Fibroblast of the aortic adventitia (primary cell): ENCODE measurements around the gene LIMK1. TPM values are rescaled to one million over a fixed set of nuclear protein-coding genes. Genes with fewer than 3 reads are reported as not detected.

Source experiments
- DNase-seq: peaks from one replicate; pipeline ENCODE4 v3.0.0-alpha.2; 2010; ENCODE audit warnings: low read depth
- H3K4me3 ChIP-seq: 2 replicates; pipeline ENCODE4 v1.5.1; 2011; ENCODE audit warnings: low read depth, mild to moderate bottlenecking, control low read depth, low read length, moderate library complexity
- total RNA-seq: library from RNA; depleted of rRNA; stranded (reverse); fragments of >200 nt; gene quantifications from 2 replicates; pipeline ENCODE4 v1.2.3, GENCODE V29; 2012; ENCODE audit warnings: low replicate concordance
- TF ChIP-seq, protein P1 (sequence below): IDR thresholded peaks from 2 replicates; pipeline ENCODE4 v1.5.1; 2011; ENCODE audit warnings: mild to moderate bottlenecking, low read length, control low read depth, inconsistent platforms; ENCODE audit not compliant: insufficient read depth

LIMK1 gene
- total RNA-seq, 1 donor = 48.3 TPM

DNA sequence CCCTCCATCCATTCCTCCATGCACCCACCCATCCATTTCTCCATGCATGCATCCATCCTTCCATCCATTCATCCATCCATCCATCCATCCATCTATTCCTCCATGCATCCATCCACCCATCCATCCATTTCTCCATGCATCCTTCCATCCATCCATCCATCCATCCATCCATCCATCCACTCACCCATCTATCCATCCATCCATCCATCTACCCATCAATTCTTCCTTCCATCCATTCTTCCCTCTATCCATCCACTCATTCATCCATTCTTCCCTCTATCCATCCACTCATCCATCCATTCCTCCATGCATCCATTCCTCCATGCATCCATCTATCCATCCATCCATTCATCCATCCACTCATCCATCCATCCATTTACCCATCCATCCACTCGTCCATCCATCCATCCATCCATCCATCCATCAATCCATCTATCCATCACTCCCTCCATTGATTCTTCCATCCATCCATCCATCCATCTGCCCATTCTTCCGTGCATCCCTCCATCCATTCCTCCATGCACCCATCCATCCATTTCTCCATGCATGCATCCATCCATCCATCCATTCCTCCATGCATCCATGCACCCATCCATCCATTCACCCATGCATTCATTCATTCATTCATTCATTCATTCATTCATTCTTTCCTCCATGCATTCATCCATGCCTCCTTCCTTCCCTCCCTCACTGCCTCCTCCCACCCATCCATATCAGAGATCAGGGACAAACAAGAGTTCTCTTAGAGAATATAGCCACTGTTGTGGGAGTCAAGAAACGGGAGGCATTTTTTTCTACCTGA lies 33.4 kb upstream of the LIMK1 start:
- TF ChIP-seq, protein P1, sequence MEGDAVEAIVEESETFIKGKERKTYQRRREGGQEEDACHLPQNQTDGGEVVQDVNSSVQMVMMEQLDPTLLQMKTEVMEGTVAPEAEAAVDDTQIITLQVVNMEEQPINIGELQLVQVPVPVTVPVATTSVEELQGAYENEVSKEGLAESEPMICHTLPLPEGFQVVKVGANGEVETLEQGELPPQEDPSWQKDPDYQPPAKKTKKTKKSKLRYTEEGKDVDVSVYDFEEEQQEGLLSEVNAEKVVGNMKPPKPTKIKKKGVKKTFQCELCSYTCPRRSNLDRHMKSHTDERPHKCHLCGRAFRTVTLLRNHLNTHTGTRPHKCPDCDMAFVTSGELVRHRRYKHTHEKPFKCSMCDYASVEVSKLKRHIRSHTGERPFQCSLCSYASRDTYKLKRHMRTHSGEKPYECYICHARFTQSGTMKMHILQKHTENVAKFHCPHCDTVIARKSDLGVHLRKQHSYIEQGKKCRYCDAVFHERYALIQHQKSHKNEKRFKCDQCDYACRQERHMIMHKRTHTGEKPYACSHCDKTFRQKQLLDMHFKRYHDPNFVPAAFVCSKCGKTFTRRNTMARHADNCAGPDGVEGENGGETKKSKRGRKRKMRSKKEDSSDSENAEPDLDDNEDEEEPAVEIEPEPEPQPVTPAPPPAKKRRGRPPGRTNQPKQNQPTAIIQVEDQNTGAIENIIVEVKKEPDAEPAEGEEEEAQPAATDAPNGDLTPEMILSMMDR = no peak
- no peak for DNase-seq

DNA sequence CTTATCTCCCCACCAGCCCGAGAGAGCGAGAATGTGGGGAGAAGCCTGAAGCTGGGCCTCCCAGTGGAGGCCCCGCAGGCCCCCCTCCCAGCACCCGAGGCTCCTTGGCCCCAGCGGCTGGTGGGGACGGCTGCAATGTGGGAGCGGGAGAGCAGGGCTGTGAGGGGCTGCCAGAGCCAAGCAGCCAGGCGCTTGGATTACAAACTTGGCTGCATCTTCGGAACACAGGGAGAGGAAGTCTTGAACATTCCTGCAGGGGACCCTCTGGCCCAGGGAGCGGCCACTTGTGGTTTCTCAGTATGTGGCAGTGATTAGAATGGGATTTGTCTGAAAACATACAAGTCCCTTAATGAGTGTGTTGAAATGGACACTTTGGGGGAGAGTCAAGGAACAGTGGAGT lies 32.4 kb upstream of the LIMK1 start:
- H3K4me3 ChIP-seq = no peak overlapping the region
- DNase-seq = no peak
- TF ChIP-seq, protein P1 = no peak

More for the DNA sequence above, 33.4 kb upstream of the LIMK1 start:
- H3K4me3 ChIP-seq = no peak overlapping the region

DNA sequence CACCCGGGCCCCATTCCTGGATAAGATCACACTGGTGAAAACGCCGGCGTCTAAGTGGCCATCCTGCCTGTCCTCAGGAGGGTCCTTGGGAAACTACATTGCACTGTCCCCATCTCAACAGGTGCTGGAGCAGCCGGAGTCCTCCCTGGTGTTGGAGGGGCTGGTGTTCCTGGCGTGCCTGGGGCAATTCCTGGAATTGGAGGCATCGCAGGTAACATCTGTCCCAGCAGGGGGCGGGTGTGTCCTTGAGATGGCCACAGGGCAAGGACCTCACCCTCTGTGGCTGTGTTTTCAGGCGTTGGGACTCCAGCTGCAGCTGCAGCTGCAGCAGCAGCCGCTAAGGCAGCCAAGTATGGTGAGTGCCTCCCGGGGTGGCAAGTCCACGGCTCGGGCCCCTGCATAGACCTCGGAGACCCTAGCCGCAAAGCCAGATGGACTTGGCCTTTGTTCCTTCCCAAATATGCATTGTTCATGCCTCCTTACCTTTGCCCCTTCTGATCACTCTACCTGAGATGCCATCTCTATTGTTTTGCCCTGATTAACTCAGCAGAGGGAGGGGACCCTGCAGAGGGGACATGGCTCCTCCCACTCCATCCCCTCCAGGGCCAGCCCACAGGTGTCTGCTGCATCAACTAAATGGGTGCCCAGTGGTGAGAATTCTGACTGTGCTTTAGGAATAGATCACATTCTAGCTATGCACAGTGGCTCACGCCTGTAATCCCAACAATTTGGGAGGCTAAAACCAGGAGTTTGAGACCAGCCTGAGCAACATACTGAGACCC lies 31.8 kb upstream of the LIMK1 start:
- DNase-seq = no peak
- H3K4me3 ChIP-seq = no peak overlapping the region
- TF ChIP-seq, protein P1 = peak; percentile 19

DNA sequence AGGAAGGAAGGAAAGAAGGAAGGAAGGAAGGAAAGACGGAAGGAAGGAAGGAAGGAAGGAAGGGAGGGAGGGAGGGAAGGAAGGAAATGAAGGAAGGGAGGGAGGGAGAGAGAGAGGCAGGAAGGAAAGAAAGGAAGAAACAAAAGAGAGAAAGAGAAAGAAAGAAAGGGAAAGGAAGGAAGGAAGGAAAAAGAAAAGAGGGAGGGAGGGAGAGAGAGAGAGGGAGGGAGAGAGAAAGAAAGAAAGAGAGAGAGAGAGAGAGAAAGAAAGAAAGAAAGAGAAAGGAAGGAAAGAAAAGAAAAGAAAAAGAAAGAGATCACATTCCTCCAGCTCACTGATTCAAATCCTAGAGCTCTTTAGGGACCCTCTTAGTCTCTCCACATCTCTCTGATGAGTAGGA lies 31.0 kb upstream of the LIMK1 start:
- no peak overlapping the region for H3K4me3 ChIP-seq
- DNase-seq = no peak
- TF ChIP-seq, protein P1 = no peak

DNA sequence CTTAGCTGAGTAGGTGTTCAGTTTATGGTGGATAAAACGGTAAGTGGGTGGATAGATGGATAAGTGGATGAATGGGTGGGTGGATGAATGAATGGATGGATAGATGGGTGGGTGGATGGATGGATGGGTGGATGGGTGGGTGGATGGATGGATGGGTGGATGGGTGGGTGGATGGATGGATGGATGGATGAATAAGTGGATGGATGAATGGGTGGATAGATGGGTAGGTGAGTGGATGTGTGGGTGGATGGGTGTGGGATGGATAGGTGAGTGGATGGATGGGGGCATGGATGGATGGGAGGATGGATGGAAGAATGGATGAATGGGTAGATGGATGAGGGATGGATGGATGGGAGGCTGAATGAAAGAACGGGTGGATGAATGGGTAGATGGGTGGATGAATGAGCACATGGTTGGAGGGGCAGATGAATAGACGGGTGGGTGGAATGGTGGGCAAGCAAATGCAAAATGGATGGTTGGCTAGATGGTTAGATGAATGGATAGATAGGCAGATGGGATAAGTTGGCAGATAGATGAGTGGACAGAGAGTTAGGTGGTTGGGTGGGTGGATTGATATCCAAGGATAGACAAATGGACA lies 29.9 kb upstream of the LIMK1 start:
- TF ChIP-seq, protein P1 = no peak
- no peak overlapping the region for H3K4me3 ChIP-seq
- DNase-seq = no peak

DNA sequence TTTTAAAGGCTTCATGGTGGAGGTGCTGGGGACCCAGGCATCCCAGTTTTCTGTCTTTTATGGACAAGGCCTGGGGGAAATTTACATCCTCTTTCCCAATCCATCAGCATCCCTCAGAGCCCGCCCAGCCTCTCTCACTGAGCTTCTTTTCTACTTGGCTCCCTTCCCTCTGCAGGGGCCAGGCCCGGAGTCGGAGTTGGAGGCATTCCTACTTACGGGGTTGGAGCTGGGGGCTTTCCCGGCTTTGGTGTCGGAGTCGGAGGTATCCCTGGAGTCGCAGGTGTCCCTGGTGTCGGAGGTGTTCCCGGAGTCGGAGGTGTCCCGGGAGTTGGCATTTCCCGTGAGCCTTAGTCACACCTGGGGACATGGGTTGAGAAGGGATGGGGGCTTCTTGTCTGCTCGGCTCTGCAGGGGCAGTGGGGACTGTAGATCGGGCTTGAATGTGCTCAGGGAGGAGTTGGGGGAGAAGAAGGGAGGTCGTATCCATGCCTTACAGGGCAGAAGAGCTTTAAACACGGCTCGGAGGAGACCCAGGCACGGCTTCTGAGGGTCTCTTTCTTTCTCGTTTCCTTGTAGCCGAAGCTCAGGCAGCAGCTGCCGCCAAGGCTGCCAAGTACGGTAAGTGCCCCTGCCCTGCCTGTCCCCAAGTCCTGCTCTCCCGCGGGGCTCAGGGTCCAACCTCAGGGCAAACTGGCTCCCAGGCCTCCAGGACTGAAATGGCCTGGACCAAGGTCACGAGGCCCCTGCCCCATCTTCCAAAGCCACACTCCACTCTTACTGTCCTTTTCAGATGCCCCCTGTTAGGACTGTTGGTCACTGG lies 27.3 kb upstream of the LIMK1 start:
- no peak for DNase-seq
- TF ChIP-seq, protein P1 = no peak
- H3K4me3 ChIP-seq = no peak overlapping the region
